GM21825 (cell line): Measurements from ENCODE around the gene PCBP4.
A peak's percentile ranks its signal among the peaks of the same experiment; 100 is the strongest.

Experiments
- ATAC-seq: cut with Tn5 transposase; IDR thresholded peaks from one replicate; pipeline ENCODE4 v1.9.1; 2021; ENCODE audit warnings: mild to moderate bottlenecking, moderate library complexity; ENCODE audit not compliant: unreplicated experiment

The PCBP4 gene

DNA sequence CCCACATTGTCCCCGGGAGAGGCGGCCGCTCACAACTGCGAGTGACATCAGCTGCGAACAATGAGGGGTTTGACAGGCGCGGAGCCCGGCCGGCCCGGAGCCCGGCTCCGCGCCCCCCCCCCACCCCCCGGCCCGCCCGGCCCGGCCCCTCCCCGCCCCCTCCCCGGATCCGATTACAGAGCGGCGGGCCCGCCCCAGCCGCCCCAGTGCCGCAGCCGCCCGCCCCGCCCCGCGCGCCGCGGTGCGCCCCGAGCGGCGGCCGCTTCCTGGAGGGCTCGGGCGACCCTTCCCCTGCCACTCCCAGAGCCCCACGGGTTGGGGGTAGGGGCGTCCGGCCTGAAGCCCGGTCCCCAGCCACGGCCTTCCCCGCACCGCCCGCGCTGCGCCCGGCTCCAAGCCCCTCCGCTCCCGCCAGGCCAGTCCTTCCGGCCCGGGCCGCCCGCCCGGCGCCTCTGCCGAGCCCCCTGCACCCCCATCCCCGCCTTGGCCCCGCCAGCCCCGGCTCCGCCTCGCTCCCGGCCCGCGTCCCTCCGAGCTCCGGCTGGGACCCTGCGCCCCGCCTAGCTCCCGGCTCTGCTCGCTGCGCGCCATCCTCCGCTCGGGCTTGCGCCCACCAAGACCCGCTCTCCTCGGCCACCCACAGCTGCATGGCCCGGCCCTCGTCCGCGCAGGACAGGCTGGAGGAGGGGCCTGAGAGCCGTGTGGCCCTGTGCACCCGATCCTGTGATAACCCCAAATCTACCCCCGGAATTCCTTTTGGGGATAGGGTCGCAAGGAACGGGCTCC is at the start of gene PCBP4:
TSS of gene PCBP4 (minus strand) at position 71 of the 786 bp plus-strand sequence. CDS start 6,214 bp downstream, outside the sequence.
- peak; percentile 41 for ATAC-seq

DNA sequence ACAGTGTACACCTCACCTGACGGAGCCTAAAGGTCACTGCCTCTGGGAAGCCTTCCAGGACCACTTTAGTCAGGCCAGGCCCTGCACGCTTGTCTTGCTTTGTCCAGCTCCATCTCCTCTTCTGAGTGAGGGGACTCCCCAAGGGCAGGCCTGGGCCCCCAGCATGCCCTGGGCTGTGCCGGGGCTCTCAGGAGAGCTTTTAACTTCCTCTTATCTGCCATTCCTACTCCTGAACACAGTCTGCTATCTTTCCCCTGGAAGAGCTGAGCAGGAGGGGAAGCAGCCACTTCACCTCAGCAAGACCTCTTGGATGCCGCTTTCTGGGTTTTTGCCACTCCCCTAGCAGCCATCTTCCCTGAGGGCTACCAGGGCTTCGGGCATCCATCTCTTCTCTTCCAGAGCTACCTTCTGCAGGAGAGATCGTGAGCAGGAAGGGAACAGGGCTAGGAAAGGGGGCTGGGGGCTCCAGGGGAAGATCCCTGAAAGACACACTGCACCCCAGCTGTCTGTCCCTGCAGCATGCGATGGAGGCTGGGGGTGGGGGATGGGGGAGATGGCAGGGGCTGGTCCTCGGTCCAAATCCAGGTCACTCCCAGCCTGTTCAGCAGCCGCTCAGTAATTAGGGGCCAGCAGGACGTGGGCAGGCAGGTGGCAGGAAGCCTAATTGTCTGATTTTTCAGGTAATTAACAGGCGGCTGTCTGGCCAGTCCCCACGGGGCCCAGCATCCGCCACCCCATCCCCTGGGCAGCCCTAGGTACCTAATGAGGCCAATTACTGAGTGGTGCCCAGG is 48.4 kb upstream of the PCBP4 start:
- no peak for ATAC-seq

DNA sequence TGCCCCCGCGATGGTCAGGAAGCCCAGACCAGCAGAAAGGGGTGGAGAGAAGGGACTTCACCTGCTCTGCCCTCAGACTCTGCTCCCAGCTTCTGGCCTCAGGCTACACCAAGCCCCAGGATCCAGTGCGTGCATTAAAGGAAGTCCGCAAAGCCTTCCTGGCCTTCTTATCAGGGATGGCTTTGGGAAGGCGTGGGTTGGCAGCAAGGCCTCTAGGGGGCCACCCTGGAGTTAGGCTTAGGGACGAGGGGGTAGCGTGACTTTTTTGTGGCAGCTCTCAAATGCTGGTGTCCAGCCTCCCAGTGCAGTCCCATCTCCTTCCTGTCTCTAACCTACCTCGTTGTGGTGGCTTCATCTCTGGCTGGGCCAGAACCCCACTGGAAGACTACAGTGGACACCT is 47.4 kb upstream of the PCBP4 start:
- no peak for ATAC-seq

DNA sequence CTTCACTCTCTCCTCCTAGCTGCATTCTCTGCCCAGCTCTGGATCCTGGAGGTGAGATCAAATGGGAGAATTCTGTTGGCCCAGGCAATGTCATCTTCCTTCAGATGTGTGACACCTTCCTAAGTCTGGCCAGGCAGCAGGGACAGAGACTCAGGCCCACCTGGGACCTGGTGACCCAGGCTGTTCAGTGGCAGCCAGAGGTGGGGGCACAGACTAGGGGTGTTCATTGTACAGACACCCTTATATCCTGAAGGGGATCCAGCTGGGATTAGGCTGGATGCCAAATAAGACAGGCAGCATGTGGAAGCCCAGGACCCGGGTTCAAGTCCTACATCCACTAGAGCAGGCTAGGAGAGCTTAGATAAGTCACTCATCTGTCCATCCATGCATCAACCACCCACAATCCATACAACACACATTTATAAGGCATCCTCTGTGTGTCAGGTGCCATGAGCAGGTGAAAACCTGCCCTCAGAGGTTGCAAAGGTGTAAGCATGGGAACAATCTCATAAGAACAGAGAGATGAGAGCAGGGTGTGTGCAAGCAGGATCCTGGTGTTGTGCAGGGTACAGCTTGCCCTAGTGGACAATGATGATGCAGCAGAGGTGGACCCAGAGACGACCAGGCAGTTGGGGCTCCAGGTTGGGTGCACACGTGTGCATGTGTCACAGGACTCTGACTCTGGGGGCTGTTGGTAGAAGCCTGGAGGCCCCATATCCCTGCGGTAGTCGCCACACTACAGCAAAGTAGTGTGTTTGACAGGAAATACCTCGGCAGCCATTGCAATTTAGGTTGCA is 46.7 kb upstream of the PCBP4 start:
- no peak for ATAC-seq

DNA sequence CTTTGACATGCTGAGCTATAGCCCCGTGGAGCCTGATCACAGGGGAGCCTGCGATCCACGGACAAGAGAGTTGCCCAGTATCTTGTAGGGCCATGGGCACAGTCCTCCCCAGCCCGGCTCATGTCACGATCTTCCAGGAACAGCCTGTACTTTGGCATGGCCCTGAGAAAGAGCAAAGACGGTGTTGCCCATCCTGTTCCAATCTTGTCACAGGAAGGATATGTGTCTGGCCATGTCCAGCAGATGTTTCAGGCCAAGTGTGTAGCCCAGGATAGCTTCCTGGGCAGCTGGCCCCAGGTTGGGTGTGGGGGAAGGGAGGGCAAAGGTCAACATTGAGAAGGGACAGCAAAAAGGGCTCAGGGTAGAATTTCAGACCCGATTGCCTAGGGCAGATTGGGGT is 45.4 kb upstream of the PCBP4 start:
- ATAC-seq = no peak

DNA sequence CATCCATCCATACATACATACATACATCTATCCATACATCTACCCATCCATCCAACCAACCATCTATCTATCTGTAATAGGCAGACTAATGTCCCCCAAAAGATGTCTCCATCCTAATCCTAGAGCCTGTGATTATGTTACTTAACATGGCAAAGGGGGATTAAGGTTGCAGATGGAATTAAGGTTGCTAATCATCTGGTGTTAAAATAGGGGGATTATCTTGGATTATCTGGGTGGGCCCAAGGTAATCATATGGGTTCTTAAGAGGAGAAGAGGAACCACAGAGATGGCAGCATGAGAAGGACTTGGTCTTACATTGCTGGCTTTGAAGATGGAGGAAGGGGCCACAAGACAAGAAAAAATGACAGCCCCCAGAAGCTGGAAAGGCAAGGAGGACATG is 43.2 kb upstream of the PCBP4 start:
- ATAC-seq = no peak

DNA sequence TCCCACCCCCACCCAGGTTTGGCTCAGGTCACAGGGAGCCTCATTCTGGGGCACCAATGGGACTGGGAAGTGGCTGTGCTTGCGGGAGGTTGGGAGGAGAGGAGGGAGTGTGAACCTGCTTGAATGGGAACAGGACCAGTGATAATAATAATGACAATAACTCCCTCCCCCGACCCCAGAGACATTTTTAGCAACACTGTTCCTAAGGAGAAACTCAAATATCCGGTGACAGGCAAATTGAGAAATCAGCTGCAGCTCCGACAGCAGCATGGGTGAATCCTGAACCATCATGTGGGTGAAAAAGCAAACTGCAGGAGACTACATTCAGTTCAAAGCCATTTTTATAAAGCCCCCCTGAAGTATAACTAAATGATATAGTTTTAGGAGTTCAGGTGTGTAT is 40.0 kb upstream of the PCBP4 start:
- no peak for ATAC-seq

DNA sequence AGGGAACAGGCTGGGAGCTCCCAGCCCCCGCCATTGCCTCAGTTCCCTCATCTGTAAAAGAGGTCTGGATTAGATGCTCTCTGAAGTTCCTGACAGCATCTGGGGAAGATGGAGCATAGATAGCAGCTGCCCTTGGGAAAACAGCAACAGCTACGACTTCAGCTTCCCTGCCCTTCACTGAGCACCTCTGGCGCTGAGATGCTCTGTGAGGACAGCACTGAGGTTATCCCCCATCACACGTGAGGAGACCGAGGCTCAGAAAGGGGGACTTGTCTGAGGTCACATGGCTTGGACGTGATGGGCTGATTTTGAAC is 39.5 kb upstream of the PCBP4 start:
- no peak for ATAC-seq

DNA sequence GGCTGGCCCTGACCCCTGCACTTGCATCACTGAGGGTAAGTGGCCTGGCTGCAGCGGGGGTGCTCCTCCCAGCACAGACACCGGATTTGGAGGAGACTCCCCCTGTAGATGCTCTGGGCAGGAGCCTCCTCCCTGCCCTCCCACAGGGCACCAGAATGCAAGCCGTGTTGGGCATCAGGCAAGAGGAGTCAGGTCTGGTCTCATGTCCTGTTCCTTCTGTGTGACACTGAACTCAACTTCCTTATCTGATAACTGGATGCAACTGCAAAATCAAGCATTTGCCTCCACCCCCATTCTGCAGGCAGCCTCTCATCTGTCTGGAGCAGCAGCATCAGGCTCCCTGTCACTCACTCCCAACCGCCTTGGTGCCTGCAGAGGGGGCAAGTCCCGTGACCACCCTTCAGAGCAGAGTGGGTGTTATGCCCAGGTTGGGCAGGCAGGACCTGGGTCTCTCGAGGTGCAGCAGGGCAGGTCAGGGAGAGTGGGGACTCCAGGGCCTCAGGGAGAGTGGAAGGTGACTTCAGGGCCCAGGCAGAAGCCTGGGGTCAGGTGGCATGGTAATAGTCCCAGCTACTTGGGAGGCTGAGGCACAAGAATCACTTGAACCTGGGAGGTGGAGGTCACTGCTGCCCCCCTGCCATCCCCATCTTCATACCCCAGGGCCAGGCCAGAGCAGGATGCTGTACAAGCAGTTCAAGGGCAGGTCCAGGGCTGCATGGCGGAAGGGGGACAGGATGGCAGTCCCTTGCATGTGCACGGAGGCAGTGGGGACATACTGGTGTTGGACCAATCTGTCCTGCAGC is 39.0 kb upstream of the PCBP4 start:
- ATAC-seq = no peak

DNA sequence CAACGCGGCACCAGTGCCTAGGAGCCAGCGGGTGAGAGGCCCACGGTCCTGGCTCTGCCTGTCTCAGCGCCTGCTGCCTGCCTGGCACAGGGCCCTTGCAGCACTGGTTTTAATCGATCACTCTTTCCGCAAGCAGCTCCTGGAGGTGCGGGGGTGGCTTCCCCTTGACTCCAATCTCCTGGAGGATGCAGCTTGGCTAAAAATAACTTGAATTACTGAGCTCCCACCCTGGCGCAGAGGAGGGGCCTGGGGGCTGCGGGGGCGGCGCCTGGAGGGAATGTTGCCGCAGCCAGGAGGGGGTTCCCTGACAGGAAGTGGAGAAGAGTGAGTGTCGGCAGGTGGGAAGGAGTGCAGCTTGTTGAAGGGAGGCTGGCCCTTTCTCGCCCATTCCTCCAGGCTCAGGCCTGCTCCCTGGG is 38.3 kb upstream of the PCBP4 start:
- ATAC-seq = no peak

DNA sequence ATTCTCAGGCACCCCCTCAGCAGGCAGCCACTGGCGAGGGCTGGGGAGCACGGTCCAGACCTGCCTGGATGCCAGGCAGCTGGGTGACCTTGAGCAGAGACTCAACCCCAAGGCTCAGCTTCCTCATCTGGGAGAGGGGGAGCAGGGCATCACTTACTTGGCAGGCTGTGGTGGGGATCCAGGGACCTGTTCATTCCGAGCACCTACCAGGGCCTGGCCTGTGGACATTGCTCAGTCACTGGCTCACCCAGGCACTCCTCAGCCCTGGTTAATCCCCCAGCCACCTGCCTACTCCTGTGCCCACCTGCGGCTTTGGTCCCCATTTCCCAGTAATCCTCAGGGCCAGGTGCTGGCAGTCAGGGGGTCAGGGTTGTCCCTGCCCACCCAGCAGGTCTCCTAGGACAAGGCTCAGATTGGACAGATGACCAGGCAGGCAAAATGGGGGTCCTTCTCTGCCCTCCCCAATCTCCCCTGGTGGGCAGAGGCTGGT is 37.7 kb upstream of the PCBP4 start:
- no peak for ATAC-seq

DNA sequence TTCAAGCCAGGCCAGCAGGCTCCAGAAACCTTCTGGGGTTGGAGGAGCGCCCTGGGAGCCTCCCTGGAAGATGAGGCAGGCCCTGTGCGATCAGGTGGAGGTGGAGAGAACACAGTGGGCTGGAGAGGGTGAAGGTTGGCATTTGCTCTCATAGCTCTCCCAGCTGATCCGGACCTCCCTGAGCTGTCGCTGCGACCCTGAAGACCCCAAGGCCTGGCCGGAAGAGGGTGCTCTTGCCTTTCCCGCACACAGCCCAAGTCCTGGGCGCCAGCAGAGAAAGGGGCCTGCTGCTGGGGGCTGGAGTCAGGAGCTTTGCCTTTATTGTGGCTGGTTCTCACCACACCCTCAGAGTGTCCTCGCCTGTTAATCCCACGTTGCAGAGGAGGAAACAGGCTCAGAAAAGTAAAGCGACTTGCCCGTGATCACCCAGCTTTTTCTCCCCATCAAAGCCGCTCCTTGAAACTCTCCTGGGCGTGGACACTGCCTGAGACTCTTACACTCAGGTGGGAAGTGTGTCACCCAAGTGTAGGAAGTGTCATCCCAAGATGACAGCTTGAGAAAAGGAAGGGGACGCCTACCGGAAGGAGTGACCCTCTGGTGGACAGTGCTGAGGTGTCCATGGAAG is 37.0 kb upstream of the PCBP4 start:
- ATAC-seq = no peak

DNA sequence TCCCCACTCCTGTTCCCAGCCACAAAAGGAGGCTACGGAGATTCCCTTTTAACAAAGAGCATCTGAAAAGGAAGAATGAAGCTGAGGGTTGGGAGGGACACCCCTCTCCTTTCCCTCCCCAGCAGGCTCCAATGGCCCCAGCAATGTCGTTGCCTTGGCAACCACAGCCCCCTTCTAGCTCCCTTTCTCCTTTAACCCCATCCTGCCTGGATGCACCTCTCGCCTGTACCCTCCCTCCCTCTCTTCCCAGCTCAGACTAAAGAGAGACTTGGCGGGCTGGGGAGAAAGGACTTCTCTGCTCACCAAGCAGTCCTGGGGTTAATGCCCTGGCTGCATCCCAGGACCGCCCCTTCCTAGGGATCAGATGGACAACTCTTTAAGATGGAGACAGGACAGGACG is 35.5 kb upstream of the PCBP4 start:
- no peak for ATAC-seq

DNA sequence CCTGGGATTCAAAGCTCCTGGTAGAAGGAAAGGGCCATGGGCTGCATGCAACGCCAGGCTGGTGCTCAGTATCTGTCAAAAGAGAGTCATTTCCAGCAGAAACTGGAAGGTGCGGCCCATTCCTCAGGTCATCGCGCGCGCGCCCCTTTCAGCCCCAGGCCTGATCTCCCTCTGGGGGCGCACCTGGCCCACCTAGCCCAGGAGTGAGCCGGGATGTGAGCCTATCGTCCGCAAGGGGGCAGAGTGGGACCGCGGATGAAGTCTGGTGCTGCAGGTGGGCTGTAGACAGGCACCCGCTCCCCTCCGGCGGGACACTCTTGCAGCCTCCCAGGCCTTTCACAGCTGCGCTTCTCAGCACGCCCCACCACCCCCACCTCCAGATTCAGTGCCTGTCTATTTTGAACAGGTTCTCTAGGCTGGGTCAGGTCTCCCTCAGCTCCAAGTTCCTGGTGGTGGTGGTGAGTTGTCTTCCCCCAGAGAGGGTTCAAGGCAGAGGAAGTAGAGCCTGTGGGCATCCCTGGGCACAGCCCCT is 34.3 kb upstream of the PCBP4 start:
- peak; percentile 75 for ATAC-seq

DNA sequence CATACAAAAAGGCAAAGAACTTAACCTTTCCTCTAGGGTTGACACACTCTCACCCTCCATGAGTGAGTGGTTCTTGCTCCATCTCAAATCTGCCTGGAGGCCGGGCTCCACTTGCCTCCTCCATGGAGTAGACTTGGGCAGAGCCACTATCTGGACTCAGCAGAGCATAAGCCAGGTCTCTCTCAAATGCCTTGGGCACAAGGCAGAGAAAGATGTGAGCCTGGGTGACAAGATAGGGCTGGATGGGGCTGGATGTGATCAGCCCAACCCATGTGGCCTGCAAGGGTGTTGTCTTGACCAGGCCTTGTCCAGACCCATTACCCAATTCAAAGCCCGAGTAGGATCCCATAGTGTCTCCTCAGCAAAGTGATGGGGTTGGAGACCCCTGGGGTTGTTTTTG is 32.6 kb upstream of the PCBP4 start:
- no peak for ATAC-seq

DNA sequence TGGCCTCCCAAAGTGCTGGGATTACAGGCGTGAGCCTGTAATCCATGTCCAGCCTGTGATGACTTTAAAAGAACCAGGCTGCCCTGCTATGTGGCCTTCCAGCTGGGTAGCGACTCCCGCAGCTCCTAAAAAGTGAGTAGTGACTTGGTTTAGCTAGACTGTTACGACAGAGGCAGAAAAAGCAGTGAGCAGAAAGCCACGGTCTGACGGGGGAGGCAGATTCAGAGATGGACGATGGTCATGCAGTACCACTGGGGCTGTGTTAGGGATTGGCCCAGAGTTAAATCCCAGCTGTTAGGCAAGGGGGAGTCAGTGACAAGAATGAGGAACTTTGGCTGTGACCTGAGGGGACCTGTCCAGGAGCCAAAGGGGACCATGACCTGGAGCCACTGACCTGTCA is 31.5 kb upstream of the PCBP4 start:
- no peak for ATAC-seq

DNA sequence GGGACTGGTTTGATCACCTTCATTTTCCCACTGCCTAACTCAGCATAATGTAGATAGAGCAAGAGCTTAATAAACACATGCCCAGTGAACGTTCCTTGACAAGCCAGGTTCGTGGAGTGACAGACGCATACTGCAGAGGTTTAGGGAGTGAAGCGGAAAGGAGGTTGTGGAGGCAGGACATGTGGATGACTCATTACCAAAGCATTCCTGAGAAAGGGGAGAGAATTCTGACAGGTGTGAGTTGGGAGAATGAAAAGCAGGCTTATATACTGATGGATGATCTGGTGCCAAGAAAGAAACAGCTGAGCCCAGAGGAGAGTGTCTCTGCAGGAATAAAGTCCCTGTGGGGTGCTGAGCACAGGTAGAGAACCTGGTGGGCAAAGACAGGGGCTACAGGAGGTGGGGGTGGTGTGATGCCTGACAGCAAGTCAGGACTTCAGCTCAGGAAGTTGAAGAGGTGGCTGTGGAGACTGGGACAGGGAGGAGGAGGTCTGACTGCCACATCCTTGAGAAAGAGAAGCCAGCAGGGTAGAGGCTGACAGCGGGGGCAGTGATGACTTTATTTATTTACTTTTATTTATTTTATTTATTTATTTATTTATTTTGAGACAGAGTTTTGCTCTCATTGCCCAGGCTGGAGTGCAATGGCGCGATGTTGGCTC is 30.8 kb upstream of the PCBP4 start:
- no peak for ATAC-seq

DNA sequence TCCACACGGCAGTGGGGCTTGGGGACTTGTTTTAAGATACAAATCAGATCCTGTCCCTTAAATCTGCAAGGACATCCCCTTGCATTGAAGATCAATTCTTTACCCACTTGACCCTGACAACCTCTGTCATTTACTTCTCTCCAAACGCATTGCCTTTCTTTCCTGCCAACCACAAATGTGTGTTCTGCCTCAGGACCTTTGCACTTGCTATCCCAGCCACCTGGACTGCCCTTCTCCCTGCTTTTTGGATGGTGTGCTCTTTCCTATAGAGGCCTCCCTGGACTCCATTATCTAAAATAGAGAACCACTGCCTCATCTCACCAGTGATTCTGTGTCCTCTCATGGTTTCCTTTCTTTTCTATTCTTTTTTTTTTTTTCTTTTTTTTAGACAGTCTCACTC is 29.9 kb upstream of the PCBP4 start:
- no peak for ATAC-seq

DNA sequence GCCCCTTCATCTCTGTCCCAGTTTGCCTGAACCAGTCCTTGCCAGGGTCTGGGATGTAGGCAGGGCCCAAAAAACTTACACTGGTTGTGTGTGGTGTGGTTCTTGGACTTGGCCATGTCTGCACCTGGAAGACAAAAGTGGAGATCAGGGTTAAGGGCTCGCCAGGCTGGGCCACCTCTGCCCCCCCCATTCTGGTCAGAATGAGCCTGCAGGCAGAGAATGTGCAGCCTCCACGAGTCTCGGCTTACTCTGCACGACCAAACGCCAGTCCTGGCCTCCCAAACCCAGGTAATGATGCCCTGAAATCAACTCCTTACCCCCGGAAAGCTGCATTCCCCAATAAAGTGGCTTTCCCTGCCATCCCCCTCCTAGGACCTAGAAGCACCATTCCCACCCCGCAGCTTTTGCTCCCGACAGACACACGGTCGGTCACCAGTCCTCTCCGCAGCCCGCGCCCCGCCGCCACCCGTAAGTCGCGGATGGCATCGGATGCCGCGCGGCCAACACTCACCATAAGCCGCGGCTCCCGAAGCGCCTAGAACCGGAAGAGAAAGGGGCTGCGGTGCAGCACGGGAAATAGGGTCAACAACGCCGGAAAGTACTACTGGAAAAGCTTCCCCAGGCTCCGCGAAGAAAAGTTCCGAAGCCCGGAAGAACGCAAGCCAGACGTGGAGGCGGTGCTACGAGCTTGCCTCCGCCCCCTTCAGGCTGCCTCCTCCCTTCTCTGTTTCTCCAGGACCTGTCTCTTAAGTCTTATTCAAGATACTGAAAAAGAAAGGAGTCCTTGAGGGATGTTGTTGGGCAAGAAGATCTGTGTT is 28.3 kb upstream of the PCBP4 start, which contains the start of gene RPL29:
TSS of gene RPL29 (minus strand) at position 550 of the 818 bp plus-strand sequence. CDS start at position 116, 434 bp downstream.
- ATAC-seq = peak; percentile 85
